Stimulated activated naive CD4-positive, alpha-beta T cell (primary cell): ENCODE data around the gene SH3TC1.

Experiments used
- DNase-seq, 6 experiments: peaks; one replicate each; lab custom pipeline; 2025; lab: John Stamatoyannopoulos, UW

SH3TC1 gene

GRCh38 chr4:8274765-8275547 is 75.9 kb downstream of the SH3TC1 start:
- no peak for DNase-seq

- DNase-seq = no peak
These were observed 76.4 kb downstream of the SH3TC1 start for GRCh38 chr4:8275548-8275910.

GRCh38 chr4:8276358-8277240 is 77.5 kb downstream of the SH3TC1 start:
- no peak for DNase-seq

DNA sequence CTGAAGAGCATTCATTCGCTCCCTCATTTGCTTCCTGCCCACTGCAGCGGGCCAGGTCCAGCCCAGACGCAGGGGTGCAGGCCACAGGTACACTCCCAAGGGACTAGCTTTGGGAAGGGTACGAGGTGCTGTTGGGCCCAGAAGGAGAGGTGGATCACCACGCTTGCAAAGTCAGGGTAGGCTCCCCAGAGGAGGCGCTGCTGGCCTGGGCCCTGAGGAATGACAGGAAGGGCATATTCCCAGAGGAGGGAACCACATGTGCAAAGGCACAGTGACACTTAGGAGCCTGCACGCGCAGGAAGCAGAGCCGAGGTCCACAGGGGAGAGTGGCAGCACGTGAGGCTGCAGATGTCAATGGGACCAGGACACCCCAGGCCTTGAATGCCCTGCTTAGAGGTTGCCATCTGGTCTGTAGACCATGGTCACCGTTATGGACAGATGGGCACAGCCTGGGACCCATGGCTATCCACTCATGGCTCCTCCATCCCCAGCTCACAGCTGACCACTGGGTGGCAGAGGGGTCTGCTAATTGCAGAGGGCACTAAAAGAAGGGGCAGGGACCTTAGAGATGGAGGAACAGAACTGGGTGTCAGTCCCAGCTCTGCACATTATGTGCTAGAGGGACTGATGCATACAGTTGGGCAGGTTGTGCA is 78.4 kb downstream of the SH3TC1 start:
- DNase-seq = no peak

DNA sequence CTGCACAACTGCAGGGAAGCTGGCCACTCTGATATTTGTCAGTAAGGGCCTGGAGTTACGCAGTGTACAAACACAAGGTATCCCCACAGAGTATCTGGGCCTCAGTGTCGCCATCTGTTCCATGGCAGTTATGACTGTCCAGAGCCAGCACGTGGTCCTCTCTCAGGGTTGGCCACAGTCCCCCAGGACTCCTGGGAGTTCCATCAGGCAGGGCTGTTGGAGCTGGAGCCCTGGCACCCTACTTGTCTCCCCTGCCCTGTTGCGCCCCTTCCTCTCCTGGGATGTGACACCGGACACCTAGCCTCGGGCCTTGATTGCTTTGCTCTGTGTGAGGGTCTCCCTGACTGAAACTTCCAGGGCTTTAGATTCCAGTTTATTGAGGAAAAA is 78.9 kb downstream of the SH3TC1 start:
- DNase-seq = no peak

DNA sequence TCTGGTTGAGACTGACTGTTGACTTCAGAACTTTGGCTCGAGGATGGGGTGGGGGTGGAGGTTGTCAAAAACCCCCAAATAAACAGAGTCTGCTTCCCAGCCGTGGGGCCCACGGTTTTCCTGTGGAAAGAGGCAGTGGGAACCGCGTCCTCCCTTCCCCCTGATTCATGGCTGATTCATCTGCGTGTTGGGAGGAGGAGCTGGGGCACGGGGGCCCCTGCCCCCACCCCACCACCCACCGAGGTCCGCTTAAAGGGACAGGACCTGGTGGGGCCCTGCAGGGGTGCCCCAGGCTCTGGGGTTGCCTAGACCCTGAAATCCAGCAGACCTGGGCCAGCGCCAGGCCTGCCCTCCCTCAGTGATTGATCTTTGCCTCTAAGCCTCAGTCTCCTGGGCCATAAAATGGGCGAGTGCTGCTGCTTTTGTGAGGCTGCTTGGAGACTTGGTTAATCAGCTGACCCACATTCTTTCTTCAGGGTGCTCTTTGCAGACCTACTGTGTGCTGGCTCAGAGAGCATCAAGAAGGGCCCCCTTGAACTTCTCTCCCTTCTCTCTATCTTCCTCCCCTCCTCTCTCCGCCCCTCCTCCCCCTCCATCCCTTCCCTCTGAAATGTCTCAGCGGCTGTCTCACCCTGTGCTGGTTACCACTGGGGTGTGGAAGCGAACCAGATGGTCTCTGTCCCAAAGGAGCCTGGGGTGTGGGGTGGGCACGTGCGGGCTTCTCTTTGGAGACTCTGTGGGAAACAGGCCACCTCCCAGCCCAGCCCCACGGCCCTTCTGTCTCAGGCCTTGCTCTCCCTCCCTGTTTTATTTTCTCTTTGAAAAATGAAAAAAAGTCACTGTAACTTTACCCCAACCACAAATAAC is 79.6 kb downstream of the SH3TC1 start:
- DNase-seq = no peak

DNA sequence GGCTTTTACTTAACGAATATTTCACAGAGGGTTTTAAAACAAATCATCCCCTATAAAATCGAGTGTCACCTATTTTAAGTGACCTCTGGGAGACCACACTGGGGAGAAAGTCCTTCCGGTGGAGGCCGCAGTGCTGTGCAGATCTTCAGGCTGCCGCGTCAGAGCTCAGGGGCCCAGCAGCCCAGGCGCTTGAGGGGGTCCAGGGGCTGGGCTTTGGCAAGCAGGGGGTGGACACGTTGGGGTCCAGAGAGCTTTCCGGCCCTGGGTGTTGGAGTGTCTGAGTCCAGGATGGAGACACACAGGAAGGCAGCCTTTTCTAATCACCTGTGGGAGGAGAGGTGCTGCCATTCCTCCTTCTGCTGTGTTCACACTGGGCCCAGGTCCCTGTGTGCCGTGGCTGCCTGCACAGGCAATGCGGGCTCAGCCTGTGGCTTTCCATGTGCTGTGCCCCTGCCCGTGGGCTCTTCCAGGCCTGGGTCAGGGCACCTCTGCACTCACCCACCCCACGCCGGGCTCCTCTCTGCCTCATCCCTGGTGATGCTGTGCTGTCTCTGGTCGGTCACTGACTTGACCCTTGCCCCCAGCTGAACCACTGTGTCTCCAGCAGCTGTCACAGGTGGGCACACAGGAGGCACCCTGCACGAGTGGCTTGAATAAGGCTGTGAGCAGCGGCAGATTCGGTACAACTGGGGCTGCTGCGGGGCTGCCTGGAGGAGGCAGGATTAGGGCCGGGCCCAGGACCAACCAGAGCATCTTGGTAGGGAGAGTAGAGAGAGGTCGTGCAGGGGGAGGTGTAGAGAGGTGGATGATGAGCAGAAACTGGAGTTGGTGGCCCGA is 80.4 kb downstream of the SH3TC1 start:
- no peak for DNase-seq

DNA sequence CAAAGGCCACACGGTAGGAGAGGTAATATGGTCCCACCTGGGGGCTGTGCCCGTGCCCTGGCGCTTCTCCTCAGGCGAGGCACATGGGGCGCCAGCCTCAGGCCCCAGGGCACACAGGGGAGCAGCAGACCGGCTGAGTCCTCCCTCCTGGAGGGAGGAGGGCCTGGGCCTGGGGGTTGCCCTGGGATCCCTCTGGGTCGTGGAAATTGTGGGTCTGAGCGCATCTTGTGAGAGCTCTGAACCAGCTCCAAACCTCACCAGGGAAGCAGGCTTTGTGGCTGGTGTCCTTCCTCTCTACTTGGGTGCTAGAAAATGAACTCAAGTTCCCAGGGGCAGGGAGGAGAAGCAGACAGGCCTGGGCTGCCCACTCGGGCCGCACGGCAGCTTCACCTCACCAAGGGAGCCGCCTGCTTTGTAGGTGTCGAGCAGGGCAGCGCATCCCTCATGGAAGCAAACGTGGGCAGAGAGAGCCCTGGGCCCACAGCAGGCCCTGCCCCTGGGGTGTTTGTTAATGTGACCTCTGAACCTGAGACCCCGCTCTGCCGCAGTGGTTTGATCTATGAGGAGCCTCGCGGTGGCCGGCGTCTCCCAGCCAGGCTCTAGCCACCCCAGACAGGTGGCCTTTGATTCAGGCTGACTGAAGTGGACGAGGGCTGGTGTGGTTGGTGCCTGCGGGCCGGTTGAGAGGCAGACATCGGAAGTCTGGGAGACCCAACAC is 81.2 kb downstream of the SH3TC1 start:
- no peak for DNase-seq

GRCh38 chr4:8280876-8281440 is 81.9 kb downstream of the SH3TC1 start:
- no peak for DNase-seq

GRCh38 chr4:8281519-8282133 is 82.5 kb downstream of the SH3TC1 start:
- no peak for DNase-seq

DNA sequence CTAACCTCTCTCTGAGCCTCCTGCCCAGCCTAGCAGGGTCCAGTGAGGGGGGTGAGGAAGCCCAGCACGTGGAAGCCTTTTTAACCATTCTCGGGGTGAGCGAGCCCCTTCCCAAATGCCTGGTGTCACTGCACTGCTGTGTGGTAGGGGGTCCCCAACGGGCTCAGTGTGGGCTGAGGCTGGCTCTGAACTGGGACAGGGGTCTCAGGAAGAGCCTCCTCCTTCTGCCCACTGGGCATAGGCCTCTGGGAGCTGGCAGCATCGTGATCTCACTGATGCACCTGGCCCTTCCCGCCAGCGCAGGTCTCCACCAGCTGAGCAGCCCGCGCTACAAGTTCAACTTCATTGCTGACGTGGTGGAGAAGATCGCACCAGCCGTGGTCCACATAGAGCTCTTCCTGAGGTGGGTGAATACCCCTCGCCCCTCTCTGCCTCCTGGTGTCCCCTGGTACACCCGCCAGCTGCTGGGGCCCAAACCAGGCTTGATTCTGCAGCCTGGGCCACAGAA is 83.1 kb downstream of the SH3TC1 start:
- no peak for DNase-seq

DNA sequence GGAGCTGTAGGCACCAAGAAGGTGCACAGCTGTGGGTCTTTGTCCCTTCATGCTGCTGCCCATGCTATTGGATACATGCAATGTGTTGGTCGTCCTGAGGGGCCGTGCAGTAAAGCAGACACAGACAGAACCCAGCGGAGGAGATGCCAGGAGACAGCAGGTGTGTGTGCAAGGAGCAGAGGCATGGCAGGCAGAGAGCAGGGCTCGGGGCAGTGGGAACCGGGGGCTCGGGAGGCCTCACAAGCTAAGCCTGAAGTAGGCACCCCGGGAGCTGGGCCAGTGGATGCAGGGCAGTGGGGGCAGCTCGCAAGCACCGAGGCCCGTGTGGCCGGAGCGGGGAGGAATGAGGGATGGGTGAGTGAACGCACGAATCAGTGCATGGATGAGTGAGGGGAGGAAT is 83.7 kb downstream of the SH3TC1 start:
- no peak for DNase-seq

GRCh38 chr4:8283161-8283560 is 84.1 kb downstream of the SH3TC1 start:
- no peak for DNase-seq

GRCh38 chr4:8283631-8284121 is 84.6 kb downstream of the SH3TC1 start:
- DNase-seq = no peak

DNA sequence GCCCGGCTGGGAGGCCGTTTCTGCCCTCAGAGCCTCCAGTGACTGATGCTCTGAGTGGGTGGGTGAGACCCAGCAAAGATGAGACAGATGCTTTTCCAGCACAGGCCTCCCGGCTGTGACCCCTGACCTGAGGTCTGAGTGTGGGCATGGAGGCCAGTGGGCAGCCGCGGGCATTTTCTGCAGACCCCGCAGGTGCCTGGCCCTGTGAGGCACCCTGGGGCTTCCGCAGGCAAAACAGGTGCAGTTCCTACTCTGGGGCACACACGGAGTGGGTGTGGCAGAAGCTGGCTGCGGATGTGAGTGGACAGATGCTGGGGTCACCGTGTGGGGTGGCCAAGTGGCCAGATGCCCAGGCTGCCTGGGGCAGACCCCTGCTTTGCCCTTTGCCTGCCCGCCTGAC is 85.3 kb downstream of the SH3TC1 start:
- DNase-seq = no peak

- DNase-seq = no peak
These were observed 86.3 kb downstream of the SH3TC1 start for GRCh38 chr4:8285143-8285975.

- no peak for DNase-seq
These were observed 87.1 kb downstream of the SH3TC1 start for GRCh38 chr4:8285976-8286718.
